HG03457 (cell line): ENCODE measurements around the gene METTL26.

Experiments
- ATAC-seq: cut with Tn5 transposase; IDR thresholded peaks from one replicate; pipeline ENCODE4 v1.9.1; 2021; ENCODE audit warnings: moderate number of reproducible peaks; ENCODE audit not compliant: unreplicated experiment

The METTL26 gene

DNA sequence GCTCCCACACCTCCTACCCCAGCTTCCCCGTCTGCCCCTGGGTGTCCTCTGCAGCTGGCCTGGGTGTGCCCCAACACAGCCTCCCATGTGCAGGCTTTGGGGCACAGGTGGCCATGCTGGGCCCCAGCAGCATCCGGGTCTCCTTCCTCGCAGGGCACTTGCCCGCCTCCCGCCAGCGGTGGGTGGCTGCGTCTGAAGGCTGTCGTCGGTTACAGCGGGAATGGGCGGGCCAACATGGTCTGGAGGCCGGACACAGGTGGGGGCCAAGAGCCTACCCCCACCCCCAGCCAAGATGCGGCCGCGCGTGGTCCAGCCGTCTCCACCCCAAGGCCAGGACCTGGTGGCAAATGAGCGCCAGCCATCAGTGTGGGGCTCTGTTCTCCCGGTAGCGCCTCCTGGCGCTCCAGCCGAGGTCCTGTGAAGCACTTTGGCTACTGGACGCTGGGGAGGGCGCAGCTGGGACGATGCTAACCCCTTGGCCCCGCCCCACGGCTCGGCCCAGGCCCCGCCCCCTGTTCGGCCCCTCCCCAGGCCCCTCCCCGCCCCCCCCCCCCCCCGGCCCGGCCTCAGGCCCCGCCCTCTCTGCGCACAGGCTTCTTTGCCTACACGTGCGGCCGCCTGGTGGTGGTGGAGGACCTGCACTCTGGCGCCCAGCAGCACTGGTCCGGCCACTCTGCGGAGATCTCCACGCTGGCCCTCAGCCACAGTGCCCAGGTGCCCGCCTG is 24.5 kb upstream of the METTL26 start:
- ATAC-seq: no peak

DNA sequence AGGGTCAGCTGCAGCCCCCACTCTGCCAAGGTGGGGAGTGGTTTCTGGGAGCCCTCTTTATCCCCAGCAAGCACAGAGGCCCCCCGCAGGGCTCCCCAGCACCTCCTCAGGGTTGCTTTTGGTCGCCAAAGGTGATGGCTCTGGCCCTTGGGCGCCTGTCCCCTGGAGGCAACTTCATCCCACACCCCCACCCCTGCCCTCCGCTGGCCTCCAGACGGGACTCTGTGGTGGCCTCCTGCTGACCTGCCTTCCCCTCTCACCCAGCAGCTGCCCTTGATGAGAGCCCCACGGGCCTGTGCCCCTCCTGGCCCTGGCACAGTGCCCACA is 24.0 kb upstream of the METTL26 start:
- ATAC-seq: no peak

DNA sequence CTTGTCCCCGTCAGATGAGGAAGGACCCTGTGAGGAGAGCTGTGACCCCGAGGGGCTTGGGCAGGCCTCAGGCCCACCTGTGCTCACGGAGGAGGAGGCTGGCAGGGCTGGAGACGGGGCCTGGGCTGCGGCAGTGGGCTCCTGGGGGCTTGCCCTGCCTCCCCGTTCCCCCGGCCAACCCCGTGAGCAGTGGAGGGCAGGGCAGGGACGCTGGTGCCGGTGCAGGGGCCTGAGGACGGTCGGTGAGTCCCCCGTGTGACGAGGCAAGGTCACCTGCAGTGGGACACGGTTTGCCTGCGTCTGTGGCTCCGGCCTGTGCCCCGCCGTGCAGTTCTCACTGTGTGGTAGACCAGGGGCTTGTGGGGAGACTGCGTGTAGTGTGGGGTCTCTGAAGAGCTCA is 23.5 kb upstream of the METTL26 start:
- ATAC-seq: no peak

DNA sequence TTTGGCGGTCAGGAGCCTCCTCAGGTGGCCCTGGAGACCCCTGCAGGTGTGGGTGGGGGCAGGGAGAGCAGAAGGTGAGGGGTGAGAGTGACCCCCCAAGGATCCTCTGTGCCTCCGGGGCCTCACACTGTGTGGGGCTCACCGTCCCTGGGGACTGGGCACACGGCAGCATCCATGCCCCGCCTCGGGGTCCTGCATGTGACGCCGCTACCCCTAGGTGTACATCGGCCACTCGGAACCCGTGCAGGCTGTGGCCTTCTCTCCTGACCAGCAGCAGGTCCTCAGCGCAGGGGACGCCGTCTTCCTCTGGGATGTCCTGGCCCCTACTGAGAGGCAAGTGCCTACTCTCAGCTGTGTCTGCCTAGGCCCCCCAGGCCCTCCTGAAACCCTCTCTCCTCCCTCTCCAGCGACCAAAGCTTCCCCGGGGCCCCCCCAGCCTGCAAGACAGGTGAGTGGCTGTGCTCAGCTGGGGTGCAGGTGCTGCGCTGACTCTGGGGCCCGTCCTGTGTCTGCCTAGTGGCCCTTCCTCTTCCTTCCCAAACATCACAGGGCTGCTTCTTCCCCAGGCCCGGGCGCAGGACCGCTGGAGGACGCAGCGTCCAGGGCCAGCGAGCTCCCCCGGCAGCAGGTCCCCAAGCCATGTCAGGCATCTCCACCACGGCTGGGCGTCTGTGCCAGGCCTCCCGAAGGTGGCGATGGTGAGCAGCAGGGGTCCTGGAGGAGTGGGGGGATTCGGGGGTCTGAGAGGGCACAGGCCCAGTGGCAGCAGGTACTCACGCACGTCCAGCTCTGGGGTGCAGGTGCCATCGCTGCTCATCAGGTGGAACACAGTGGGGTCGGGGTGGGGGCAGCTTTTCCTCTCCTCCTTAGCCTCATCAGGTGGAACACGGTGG is 22.8 kb upstream of the METTL26 start:
- no peak for ATAC-seq

DNA sequence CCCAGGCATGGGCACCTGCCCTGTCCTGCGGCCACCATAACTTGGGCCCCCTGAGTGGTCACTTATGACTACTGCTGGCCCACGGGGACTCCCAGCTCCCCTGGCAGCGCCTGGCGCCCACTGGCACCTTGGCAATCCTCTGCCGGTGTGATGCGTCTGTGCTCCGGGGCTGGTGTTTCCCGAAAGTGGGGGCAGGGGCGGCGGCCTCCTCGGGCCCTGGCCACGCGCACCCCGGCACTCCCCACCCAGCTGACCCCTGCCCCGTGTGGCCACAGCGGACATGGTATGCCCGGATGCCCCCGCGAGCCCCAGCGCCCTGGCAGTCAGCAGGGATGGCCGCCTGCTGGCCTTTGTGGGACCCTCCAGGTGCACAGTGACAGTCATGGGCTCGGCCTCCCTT is 21.4 kb upstream of the METTL26 start:
- ATAC-seq: no peak

DNA sequence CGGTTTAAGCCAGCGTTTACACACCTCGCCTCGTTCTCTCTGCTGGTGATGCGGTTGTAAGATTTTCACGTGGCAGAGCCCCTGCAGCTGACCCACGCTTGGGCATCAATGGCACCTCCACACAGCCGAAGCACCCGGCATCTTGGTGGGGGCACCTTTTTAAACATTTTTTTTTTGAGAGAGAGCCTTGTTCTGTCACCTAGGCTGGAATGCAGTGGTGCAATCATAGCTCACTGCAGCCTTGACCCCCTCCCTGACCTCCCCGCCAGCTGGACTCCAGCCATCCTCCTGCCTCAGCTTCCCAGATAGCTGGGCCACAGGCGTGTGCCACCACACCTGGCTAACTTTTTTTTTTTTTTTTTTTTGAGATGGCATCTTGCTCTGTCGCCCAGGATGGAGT is 17.9 kb upstream of the METTL26 start:
- no peak for ATAC-seq

DNA sequence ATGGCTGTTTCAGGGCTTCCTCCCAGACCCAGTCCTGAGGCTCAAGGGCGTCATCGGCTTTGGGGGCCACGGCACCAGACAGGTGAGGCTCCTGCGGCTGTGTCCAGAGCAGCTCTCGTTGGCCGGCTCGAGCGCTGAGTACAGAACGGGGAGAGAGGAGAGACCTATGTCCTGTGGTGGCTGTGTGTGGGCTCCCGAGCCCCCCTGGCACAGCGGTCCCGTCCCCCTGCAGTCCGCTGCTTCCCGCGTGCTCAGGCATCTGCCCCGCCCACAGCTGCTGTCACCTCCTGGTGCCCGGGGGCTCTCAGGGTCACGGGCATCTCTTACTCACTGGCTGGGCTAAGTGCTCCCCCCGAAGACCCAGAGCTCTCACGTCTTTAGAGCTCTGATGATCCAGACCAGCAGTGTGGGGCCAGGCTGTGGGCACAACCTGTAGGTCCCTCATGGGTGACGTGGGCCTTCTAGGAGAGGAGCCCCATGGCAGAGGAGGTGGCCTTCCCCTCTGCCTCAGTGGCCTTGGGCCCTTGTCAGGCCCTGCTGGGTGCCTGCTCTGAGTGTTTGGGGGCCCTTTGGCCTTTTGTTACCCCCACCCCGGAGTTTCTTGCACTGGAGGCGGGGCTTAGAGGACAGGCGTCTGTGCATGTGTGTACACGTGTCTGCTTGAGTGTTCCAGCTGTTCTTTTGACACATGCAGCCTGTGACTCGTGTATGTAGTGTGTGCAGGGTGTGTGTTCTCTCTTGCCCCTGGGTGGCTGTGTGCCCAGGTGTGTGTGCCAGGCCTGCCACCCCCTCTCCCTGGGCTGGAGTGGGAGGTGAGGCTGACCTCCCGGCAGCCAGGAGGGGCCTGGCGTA is 16.6 kb upstream of the METTL26 start:
- no peak for ATAC-seq

DNA sequence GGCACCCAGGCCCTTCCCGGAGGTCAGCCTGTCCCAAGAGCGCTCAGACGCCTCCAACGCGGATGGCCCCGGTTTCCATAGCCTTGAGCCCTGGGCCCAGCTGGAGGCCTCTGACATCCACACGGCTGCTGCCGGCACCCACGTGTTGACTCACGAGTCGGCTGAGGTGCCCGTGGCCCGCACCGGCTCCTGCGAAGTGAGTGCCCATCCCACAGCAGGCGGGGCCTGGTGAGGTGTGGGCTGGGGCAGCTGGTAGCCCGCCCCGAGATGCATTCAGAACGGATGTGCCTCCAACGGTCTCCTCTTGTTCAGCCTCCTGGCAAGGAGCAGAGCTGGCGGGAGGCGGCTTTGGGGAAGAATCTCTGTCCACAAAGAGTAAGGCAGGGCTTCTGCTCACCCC is 15.7 kb upstream of the METTL26 start:
- no peak for ATAC-seq

DNA sequence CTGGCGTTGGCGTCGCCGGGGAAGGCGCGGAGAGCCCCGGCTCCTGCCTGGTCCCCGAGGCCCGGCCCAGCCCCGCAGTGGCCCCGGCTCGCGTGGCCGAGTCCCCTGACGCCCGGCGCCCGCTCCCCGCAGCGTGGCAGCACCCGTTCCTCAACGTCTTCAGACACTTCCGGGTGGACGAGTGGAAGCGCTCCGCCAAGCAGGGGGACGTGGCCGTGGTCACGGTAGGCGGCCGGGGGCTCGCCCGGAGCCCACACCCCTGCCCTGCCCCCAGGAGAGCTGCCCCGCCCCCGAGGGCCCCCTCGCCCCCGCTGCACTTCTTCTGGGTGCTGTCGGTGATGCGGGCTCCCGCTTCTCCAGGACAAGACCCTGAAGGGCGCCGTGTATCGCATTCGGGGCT is 13.5 kb upstream of the METTL26 start:
- ATAC-seq: no peak

DNA sequence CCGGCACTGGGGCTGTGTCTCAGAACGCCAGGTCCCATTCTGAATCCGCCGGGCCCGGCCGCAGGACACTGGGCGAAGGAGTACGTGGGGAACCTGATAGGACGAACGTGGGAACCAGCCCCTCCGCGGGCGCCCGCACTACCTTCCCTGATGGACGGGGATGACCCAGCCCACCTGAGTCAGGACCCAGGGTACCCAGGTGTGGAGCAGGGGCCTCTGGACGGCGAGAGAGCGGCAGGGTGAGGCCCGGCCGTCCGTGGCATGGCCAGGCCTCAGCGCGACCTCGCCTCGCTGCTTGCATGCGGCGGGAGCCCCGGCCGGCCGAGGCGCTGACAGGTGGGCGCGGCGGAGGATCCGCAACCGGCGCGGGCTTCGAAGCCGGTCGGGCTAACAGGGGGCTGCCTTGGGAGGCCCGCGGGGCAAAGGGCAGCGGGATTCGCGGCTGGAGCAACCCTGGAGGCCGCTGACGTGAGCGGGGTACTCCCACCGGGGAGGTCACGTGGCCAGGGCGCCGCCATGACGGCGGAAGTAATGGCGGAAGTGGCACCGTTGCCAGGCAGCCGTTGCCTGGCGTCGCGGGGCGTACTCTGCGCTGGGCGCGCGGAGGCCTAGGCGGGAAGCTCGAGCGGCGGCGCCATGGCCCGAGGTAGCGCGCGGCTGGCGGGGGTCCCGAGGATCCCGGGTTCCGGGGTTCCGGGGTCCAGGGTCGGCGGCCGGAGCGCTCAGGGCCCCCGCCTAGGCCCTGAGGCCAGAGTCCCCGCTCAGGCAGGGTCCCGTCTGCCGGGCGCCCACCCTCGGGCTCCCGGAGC is 12.9 kb upstream of the METTL26 start, which contains the start of gene WDR90:
TSS of gene WDR90 (plus strand) at position 585 of the 809 bp plus-strand sequence. CDS start at position 637, 52 bp downstream.
- ATAC-seq: peak; percentile 50

DNA sequence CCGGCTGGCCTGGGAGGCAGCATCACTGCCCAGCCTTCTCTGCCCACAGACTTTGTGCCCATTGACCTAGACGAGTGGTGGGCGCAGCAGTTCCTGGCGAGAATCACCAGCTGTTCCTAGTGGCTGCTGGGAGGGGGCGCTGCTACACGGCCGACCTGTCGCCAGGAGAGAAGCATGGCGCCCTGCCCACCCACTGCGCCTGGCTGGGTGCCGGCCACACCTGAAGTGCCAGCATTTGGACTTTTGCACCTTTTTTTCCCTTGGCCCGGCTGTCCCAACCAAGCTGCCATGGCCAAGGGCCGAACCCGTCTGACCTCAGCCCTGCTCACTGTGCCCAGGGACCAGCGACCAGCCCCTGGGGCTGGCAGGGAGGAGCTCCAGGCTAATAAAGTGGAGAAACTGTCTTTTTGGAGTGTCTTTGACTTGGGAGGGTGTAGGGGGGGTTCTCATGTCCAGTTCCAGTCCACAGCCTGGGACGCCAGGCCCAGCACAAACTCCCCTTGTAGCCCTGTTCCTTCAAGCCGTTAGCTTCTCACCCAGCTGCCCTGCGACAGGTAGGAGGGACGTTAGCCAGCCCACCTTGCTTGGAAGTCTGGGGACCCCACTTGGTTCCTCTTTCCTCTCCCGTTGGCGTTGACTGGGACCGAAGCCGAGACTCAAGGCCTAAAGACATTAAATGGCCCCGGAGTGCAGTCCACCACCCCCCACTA is 12.1 kb upstream of the METTL26 start:
- no peak for ATAC-seq

DNA sequence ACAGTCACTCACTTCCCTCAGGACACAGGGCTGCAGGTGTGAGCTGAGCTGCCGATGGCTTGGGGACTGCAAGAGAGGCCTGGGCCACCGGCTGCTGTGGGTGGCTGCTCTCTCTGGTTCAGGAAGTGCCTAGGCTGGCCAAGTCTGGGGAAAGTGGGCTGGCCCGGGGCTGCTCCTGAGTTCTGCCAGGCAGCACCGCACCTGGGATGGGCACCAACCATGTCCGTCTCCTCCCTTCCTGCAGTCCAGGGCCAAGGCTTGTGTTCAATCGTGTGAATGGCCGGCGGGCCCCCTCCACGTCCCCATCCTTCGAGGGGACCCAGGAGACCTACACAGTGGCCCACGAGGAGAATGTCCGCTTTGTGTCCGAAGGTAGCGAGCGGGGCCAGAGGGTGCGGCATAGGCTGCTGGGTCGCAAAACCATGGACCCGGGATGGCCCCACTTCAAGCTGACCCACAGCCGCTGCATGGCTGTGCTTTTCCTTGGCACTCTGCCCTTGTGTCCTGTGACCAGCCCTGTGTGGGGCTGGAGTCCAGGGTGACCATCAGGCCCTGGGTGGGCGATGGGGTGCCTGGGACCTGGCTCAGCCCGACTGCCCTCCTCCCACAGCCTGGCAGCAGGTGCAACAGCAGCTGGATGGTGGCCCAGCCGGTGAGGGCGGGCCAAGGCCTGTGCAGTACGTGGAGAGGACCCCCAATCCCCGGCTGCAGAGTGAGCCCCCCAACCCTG is 11.2 kb upstream of the METTL26 start:
- ATAC-seq: no peak

DNA sequence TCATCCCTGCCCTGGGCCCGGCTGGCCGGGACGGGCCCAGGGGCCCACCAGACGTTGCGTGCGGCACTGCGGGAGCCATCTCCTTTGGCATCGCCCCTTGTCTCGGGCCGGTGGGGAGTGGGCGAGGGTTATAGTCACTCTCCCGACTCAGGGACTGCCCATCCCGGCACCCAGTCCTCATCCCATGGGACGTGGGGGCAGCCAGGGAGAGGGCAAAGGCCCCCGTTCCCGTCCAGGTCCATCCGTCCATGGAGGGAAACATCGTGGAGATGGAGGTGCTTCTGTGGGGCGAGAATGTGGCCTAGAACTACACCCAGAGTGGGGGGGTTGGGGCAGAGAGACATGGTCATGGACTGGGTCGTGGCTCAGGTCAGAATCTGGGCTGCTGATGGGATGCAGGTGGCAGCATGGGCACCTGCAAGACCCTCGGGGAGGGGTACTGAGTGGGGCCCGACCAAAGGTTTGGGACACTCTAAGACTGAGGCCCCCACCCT is 10.6 kb upstream of the METTL26 start:
- no peak for ATAC-seq

DNA sequence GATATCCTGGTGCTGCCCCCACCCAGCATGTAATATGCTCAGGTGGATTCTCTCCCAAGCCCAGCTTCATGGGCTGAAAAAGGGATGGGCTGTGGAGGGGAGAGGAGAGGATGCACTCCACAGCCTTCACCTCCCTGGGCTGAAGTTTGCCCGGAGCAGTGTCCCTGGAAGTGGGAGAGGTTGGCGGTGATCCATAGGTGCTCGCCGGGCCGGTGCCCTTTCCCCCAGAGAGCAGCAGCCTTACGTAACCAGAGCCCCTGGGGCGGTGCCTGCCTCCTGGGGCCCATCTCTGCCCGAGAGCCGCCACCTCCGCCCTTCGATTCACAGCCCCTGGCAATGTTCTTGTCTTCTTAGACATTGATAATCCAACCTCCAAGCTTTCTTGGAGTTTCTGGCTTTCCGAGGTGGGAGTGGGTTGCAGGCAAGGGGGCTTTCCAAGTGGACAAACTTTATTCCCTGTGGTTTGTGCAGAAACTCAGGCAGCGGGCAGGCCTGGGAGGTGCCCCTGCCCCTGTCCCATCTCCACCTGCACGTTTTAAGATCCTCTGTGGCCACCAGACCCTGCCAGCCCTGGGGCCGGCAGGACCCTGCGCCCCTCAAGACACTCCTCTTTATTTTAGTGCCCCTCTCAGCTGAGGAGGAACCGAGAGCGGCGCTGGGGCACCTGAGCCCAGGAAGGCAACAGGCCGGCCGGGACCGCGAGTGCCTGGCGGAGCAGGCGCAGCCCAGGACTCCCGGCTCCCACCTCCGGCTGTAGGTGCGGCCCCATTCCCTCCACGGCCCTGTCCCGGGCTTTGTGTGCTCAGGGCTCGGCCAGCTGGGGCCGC is 10.0 kb upstream of the METTL26 start:
- no peak for ATAC-seq

DNA sequence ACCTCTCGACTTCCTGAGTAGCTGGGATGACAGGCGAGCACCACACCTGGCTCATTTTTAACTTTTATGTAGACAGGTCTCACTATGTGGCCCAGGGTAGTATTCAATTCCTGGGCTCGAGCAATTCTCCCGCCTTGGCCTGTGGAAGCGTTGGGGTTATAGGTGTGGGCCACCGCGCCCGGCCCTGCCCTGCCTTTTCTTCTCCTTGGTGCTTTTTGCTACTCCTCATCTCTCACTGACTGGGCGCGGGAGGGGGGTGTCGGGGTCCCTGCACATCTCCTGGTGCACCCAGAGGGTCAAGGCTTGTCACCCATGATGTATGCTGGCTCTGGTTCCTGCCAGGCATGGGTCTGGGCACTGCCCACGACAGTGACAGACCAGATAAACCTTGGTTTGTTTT is 8.5 kb upstream of the METTL26 start:
- no peak for ATAC-seq

DNA sequence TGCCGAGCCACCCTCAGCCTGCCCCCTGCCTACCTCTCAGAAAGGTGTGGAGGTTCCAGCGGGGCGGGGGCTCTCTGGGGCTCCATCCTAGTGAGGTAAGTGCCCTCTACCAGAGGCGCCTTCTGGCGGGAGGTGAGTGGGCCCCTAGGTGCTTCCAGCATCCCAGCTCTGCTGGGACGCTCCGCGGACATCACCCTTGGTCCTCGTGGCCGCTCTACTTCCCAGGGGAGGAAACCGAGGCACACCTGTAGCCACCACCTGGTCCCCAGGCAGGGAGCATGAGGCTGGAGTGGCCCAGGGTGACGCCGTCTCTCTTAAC is 6.9 kb upstream of the METTL26 start:
- ATAC-seq: no peak

DNA sequence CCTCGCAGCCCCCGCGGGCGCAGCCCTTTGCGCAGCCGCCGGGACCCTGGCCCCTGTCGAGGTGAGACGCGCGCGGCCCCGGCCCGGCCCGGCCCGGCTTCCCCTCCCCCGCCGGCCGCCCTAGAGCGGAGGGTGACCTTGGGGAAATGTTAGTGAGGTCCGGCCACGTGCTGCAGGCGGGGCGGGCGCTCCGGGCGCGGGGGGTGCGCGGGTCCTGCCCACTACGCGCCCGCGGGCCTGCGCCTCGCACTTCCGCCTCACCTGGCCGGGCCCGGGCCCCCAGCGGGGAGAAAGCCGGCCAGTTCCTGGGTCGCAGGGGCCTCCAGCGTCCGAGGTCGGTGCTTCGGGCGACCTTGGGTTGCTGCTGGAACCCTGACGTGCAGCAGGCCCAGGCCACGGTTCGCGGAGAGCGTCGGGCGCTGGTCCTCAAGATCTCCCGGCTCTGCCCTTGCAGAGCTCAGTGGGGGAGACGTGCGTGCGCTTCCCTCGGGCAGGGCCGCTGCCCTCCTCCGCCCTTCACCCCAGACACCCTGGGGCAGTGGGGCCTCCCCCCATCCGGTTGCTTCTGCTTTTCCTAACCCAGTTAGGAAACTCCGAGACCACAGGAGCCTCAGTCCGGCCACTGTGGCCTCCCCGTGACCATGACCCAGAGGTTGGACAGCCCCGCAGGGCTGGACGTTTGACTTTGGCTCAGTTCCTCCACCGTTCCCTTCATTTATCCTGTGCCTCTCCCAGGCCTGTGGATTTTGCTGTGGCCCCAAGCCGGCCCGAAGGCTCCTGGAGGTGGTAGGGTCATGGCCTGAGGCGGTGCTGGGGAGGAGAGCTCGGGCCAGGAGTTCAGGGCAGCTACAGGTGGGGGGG is 6.3 kb upstream of the METTL26 start:
- ATAC-seq: no peak
